Mucosa of stomach (tissue), 1 donor: Measurements from ENCODE around the gene ATG7.

Experiments
- H3K27me3 ChIP-seq: one replicate; pipeline ENCODE4 v1.7.0; 2013; ENCODE audit warnings: mild to moderate bottlenecking, low read length; ENCODE audit not compliant: control insufficient read depth, insufficient read depth
- H3K36me3 ChIP-seq: one replicate; pipeline ENCODE4 v1.7.0; 2013; ENCODE audit warnings: low read length; ENCODE audit not compliant: control insufficient read depth, insufficient read depth
- H3K4me1 ChIP-seq: one replicate; pipeline ENCODE4 v1.7.0; 2013; ENCODE audit warnings: mild to moderate bottlenecking, low read length; ENCODE audit not compliant: control insufficient read depth, insufficient read depth
- H3K4me3 ChIP-seq: one replicate; pipeline ENCODE4 v1.7.0; 2013; ENCODE audit warnings: low read length
- H3K9ac ChIP-seq: one replicate; pipeline ENCODE4 v1.7.0; 2013; ENCODE audit warnings: mild to moderate bottlenecking, low read length, moderate library complexity
- H3K9me3 ChIP-seq: one replicate; pipeline ENCODE4 v1.7.0; 2013; ENCODE audit warnings: mild to moderate bottlenecking, low read length, moderate library complexity; ENCODE audit not compliant: control insufficient read depth
- donor health status: Pancreatic carcinoma.

ATG7 gene

DNA sequence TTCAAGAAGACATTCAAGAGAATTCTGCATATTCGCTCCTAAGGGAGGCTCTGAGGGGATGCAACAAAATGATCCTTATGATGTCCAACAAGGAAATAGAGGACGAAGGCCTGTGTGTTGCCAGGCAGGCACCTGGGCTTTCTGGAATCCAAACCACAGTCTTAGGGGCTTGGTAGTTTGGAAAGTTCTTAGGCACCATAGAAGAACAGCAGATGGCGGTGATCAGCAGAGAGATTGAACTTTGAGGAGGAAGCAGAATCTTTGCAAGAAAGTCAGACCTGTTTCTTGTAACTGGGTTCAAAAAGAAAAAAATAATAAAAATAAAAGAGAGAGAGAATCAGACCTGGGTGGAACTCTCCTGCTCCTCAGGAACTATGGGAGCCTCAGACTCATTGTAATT is 11.7 kb upstream of the ATG7 start:
- Histone ChIP-seq H3K9ac (no peak overlapping the region), H3K36me3 (no peaks in the 10 kb centered on the region), H3K27me3 (no peaks in the 10 kb centered on the region), H3K4me3 (no peak overlapping the region), H3K9me3 (no peaks in the 10 kb centered on the region), H3K4me1 (no peaks in the 10 kb centered on the region)

DNA sequence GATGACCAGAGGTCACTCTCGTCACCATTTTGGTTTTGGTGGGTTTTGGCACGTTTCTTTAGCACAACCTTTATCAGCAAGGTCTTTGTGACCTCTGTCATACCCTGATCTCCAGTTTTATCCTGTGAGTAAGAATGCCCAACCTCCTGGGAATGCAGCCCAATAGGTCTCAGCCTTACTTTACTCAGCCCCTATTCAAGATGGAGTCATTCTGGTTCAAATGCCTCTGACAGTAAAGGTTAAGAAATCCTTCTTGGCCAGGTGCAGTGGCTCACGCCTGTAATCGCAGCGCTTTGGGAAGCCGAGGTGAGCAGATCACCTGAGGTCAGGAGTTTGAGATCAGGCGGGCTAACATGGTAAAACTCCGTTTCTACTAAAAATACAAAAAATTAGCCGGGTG is 3.2 kb upstream of the ATG7 start:
- Histone ChIP-seq H3K27me3 (no peaks in the 10 kb centered on the region), H3K9me3 (no peaks in the 10 kb centered on the region), H3K4me1 (peaks cover 6% of the 10 kb centered on the region), H3K9ac (no peak overlapping the region), H3K36me3 (no peaks in the 10 kb centered on the region), H3K4me3 (no peak overlapping the region)

DNA sequence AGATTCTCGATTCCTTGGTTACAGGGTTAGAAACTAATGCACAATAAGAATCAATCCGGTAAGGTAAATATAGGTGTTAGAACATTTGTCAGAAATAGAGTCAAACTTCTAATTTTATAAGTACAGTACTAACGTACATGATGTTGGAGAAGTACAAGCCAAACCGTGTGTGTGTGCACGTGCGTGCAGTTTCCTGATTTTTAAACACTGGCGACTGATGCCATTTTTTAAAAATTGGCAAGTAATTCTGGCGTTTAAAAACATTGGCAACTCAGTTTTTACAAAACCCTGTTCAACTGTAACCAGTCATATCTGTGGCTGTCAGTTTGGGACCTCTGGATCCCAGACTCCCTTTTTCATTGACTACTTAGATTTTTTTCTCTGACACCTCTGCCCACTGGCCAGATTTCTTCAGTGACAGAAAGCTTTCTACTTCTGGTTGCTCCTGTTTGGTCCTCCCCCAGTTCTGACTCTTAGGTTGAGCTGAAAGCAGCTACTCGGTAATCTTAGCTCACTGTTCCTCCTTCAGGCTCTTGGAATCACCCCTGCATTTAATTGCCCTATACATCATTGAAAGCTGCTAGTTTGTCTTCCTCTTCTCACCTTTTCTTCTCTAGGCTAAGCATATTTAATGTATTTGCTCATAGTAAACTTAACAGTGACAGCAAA is 843 bp downstream of the ATG7 start:
- peak overlapping the region; percentile 97 for H3K9ac ChIP-seq
- H3K4me1 ChIP-seq: peaks cover 6% of the 10 kb centered on the region
- H3K36me3 ChIP-seq: no peaks in the 10 kb centered on the region
- peak overlapping the region; percentile 79 for H3K4me3 ChIP-seq
- no peaks in the 10 kb centered on the region for H3K27me3 ChIP-seq
- no peaks in the 10 kb centered on the region for H3K9me3 ChIP-seq

DNA sequence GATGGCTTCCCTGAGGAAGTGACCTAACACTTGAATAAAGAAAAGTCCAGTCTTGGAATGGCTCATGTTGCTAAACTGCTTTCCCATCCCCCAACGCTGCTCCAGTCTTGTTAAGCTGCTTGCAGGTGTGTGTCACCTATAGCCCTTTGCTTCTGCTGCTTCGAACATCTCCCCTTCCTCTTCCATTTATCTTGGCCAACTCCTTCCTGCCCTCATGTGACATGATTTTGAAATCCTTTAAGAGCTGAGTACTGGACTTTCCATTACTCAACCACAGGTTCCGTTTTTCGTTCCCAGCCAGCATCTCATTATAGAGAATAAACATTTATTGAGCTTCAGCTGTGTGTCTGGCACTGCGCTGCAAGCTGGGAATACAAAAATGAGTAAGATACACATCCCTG is 1.7 kb downstream of the ATG7 start:
- H3K9ac ChIP-seq: no peak overlapping the region
- no peak overlapping the region for H3K4me3 ChIP-seq
- no peaks in the 10 kb centered on the region for H3K27me3 ChIP-seq

DNA sequence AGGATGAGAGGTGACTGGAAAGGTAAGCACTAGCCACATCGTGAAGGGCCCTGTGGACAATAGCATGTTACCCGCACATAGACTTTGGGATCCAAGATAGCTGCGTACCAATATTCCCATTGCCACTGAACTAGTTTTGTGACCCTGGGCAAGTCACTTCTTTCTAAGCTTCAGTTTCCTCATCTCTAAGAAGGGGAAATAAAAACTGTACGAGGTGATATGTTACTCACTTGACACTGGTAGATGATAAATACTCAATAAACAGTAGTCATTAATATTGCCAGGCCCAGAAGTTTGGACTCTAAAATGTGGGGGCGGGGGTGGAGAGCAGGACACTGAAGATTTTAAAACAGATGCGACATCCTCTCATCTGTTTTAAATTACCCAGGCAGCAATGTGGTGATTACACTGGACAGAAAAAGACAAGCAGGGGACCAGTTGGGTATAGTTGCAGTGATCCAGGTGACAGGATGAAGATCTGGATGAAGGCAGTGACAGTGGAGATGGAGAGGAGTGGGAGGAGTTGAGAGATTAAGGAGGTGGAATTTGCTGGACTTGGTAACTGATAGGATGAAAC is 2.5 kb downstream of the ATG7 start:
- H3K36me3 ChIP-seq: no peaks in the 10 kb centered on the region
- no peaks in the 10 kb centered on the region for H3K9me3 ChIP-seq
- no peak overlapping the region for H3K9ac ChIP-seq
- H3K4me3 ChIP-seq: no peak overlapping the region
- H3K27me3 ChIP-seq: no peaks in the 10 kb centered on the region
- H3K4me1 ChIP-seq: peaks cover 6% of the 10 kb centered on the region

More for the DNA sequence above, 1.7 kb downstream of the ATG7 start:
- H3K9me3 ChIP-seq: no peaks in the 10 kb centered on the region
- peaks cover 6% of the 10 kb centered on the region for H3K4me1 ChIP-seq
- H3K36me3 ChIP-seq: no peaks in the 10 kb centered on the region

DNA sequence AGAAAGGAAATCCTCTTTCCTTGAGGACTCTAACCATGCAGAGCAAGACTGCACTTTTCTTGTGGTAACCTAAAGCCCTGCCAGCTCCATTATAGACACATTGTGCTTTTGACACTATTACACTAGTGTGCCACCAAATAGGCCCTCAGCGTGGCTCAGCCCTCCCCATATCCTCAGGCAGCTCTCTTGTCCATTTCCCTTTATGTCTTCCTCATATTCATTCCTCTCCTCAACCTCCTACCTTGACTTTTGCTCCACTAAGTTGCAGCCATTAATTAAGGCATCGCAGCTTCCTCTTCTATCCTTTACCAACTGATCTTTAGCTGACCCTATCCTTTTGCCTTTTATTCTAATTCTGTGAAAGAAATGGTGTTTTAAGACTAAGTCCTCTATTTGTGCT is 3.7 kb downstream of the ATG7 start:
- Histone ChIP-seq H3K9ac (no peak overlapping the region), H3K4me1 (peaks cover 6% of the 10 kb centered on the region), H3K36me3 (no peaks in the 10 kb centered on the region), H3K27me3 (no peaks in the 10 kb centered on the region), H3K9me3 (no peaks in the 10 kb centered on the region), H3K4me3 (no peak overlapping the region)

DNA sequence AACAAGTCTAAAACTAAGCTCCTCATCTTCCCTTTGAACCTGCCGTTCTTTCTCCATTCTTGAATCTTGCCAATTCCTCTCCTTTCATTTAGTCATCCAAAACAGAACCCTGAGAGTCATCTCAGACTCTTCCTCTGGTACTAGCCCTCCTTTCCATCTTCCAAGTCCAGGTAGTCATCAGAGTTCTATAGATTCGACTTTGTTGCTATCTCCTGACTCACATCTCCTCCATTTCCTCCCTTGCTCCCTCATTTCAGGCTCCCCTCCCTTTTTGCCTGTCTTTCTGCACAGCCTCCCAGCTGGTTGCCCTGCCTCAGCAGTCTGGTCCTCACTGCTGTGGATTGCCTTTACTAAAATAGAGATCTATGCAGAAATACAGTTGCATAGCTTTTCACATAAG is 4.7 kb downstream of the ATG7 start:
- Histone ChIP-seq H3K36me3 (no peaks in the 10 kb centered on the region), H3K4me1 (peaks cover 6% of the 10 kb centered on the region), H3K9ac (no peak overlapping the region), H3K9me3 (no peaks in the 10 kb centered on the region), H3K27me3 (no peaks in the 10 kb centered on the region), H3K4me3 (no peak overlapping the region)

DNA sequence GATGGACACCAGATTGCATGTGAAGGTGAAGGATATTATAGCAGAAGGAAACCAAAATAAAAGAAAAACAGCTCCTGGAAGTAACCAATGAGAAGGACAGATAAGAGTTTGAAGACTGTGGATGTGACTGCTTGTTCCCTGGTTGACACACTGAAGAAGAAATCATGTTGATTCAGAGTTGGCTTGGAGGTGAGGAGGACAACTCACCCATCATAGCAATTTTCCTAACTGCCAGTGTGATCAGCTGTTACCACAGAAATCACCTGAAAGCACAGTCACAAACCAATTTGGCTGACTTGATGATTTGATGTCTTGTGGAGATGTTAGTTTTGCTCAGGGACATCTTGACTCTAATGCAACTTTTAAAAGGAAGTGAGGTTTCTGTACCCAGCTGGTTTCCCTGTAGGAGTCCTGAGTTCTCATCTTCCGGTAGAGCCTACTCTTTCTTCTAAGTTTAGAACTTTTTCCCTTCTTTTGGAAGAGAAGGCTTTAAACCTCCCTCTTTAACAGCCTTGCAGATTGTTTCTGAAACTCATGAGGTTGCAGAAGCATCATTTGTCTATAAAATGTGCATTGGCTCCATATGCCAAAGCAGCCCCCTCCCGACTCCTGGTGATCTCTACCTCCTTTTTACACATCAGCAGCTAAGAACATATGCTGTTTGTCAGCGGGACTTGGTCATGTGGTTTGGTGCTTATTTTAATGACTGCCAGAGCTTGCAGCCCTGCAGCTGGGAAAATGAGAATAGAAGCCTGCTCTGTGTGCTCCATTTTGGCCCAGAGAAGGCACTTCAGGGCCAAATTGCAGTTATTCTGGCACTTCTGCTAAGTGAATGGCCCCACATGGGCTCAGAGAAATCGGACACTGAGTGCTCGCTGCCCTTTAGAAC is 10.3 kb downstream of the ATG7 start:
- H3K9me3 ChIP-seq: no peaks in the 10 kb centered on the region
- no peak overlapping the region for H3K9ac ChIP-seq
- H3K4me3 ChIP-seq: no peak overlapping the region
- peaks cover 5% of the 10 kb centered on the region for H3K4me1 ChIP-seq
- H3K36me3 ChIP-seq: no peaks in the 10 kb centered on the region
- H3K27me3 ChIP-seq: no peaks in the 10 kb centered on the region

DNA sequence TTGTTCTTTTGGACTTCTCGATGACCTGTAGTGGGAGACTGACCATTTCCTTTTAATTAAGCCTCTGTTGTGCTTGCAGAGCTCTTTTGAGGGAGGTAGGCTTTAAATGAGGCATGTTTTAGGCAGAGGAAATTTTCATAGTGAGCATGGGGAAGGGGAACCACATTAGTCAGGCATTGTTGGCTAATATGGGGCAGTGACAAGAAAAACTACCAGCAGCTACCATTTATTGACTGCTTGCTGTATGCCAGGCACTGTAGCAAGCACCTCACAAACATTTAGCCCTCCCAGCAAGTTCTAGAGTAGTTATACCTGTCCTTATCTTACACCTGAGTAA is 10.9 kb downstream of the ATG7 start:
- Histone ChIP-seq H3K36me3 (no peaks in the 10 kb centered on the region), H3K4me3 (no peak overlapping the region), H3K9me3 (no peaks in the 10 kb centered on the region), H3K4me1 (peaks cover 11% of the 10 kb centered on the region), H3K27me3 (no peaks in the 10 kb centered on the region), H3K9ac (no peak overlapping the region)

DNA sequence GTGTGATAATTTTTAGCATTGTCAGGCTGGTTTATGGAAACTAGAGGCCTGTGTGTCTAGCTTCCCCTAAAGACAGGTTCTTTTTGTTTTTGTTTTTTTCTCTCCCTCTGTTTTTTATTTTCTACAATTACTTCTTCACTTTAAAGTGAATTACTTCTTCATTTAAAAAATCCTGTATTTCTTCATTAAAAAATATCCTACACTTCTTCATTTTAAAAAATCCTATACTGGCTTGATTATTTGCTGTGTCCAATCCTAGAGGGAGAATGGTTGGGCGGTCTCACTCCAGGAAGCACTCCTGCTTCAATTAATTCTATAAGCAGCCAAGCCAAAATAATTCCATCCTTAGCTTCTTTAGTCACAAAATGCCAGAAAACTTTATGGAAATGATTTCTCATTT is 11.8 kb downstream of the ATG7 start:
- no peak overlapping the region for H3K9ac ChIP-seq
- H3K9me3 ChIP-seq: no peaks in the 10 kb centered on the region
- H3K36me3 ChIP-seq: no peaks in the 10 kb centered on the region
- H3K27me3 ChIP-seq: no peaks in the 10 kb centered on the region
- H3K4me3 ChIP-seq: no peak overlapping the region
- peaks cover 20% of the 10 kb centered on the region for H3K4me1 ChIP-seq

DNA sequence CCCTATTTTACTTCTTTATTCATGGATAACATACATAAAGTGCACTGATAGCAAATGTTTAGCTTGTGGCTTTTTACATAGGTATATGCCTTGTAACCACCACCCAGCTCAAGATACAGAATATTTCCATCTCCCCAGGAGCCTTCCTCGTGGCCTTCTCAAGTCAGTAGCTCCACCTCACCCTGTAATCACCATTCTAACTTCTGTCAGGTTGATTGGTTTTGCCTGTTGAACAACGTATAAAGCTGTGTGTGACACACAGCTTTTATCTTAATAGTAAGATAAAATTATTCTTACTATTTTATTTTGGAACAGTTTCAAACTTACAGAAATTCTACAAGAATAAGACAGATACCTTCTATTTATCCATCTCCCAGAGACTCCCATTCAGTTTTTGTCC is 13.3 kb downstream of the ATG7 start:
- Histone ChIP-seq H3K4me3 (no peak overlapping the region), H3K27me3 (no peaks in the 10 kb centered on the region), H3K9me3 (no peaks in the 10 kb centered on the region), H3K36me3 (no peaks in the 10 kb centered on the region), H3K4me1 (peaks cover 23% of the 10 kb centered on the region), H3K9ac (no peak overlapping the region)

DNA sequence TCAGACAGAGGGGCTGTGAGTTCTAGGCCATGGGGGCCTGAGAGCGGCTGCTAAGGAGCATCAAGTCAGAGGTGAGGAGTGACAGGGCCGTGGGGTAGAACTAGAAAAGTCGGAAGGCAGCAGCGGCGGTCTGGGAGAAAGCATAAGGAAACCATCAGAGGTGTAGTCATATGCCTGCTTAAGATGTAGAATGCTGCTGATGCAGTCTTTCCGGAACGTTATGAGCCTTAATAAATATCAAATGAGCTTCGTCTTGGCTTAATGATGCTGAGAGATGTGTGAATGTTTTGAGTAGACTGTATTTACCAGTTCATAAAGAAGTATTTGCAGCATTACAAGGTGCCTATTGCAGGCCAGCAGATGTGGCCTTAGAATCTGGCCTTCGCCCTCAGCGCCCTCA is 15.2 kb downstream of the ATG7 start:
- Histone ChIP-seq H3K4me3 (no peak overlapping the region), H3K9ac (peak overlapping the region; percentile 36), H3K36me3 (no peaks in the 10 kb centered on the region), H3K9me3 (no peaks in the 10 kb centered on the region), H3K27me3 (no peaks in the 10 kb centered on the region), H3K4me1 (peaks cover 23% of the 10 kb centered on the region)
